GM12874 (cell line): ENCODE results near the gene FOXP1.

Experiments
- TF ChIP-seq, protein P1 (sequence below): IDR thresholded peaks from 2 replicates; pipeline ENCODE4 v1.5.1; 2011; ENCODE audit warnings: low read depth, mild to moderate bottlenecking, control low read depth, low read length, moderate library complexity; ENCODE audit not compliant: insufficient read depth

FOXP1 gene

GRCh38 chr3:70981231-70981880 is 602.2 kb downstream of the FOXP1 start:
- TF ChIP-seq, protein P1, sequence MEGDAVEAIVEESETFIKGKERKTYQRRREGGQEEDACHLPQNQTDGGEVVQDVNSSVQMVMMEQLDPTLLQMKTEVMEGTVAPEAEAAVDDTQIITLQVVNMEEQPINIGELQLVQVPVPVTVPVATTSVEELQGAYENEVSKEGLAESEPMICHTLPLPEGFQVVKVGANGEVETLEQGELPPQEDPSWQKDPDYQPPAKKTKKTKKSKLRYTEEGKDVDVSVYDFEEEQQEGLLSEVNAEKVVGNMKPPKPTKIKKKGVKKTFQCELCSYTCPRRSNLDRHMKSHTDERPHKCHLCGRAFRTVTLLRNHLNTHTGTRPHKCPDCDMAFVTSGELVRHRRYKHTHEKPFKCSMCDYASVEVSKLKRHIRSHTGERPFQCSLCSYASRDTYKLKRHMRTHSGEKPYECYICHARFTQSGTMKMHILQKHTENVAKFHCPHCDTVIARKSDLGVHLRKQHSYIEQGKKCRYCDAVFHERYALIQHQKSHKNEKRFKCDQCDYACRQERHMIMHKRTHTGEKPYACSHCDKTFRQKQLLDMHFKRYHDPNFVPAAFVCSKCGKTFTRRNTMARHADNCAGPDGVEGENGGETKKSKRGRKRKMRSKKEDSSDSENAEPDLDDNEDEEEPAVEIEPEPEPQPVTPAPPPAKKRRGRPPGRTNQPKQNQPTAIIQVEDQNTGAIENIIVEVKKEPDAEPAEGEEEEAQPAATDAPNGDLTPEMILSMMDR = no peak

DNA sequence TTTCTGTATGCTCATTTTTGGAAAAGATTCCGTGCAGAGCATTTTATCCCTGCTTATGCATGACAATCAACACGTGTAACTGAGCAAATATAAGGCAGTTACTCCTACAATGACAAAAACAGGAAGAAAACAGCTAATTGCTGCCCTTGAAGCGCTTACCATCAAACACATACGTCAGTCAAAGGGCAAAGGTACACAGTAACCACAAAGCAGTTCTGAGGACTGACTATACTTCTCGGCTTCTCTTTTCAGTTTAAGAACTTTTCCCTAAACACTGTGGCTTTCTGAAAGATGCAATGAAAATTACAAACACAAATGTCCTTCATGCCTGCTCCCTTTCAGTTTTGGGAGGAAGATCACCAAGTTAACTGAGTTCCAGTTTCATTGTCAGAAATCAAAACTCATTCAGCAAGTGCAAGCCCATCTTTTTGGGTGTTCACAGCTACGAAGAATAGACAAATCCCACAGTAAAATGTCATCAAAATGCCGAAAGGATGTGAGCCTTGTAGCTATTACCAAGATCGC is 602.8 kb downstream of the FOXP1 start:
- TF ChIP-seq, protein P1 = no peak

- TF ChIP-seq, protein P1 = no peak
These were observed 603.4 kb downstream of the FOXP1 start for GRCh38 chr3:70979983-70980645.

DNA sequence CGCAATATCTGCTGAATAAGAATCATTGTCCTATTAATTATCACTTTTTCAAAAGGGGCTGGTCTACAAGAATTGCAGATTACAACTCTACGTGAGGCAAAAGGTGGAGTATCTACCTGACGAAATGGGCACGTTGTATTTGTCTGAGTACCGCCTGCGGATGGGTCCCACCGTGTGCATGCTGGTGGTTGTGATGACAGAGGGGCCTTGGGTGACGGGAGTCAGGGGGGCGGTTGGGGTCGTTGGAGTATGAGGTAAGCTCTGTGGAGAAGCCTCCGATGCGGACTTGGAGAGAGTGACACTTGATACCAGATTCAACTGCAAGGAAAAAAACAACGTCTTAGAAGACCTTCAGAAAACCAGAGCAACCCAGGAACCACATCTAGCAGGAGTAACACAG is 605.8 kb downstream of the FOXP1 start:
- TF ChIP-seq, protein P1 = no peak

DNA sequence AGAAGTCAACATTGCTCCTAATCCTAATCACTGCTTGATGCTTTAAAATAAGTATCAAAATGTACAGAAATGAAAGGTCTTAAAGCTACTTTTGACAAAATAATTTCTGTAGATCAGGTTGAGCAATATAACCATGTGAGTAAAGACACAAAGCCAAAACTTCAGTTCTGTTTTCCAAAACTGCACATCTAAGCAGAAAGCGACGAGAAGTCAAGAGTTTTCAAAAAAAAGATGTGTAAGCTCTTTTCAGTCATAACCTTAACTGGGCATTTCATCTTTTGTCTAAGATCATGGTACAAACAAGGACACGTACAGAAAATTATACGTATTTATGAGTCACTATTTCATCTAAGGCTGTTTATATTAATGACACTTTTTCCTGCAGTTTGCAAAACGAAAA is 608.8 kb downstream of the FOXP1 start:
- TF ChIP-seq, protein P1 = no peak

GRCh38 chr3:70973558-70973957 is 610.0 kb downstream of the FOXP1 start:
- TF ChIP-seq, protein P1 = no peak

- TF ChIP-seq, protein P1 = no peak
These were observed 610.7 kb downstream of the FOXP1 start for GRCh38 chr3:70972855-70973254.
